A549 (cell line): ENCODE data around the gene CLIC4. TPM values are rescaled to one million over a fixed set of nuclear protein-coding genes. Genes with fewer than 3 reads are reported as not detected.
"Not testable (repeated sequence)": the region's sequence is repeated elsewhere in the genome, so short reads cannot be mapped to it uniquely, and the experiment has no call there.

Experiments used
- ATAC-seq, 2 experiments: fragments of 200-7000 bp in 1 of 2; fragments of >200 bp in 1 of 2; cut with Nextera tagmentation in 1 of 2; cut with Tn5 transposase in 1 of 2; 3 replicates each; pipeline versions ENCODE4 v1.8.0 to v1.9.1; 2018 to 2020; ENCODE audit warnings: mild to moderate bottlenecking in 1 of 2, moderate library complexity in 1 of 2
- CTCF ChIA-PET: fragments of 300-600 bp; sonication (Branson Sonifier 250); formaldehyde crosslinking; extraction: SDS; loops from one replicate; lab custom pipeline; 2021; ENCODE audit warnings: antibody characterized with exemption, inconsistent platforms; lab: Yijun Ruan, JAX
- POLR2A ChIA-PET: fragments of 350-600 bp; formaldehyde crosslinking; extraction: SDS; loops from one replicate; lab custom pipeline; 2021; ENCODE audit warnings: antibody characterized with exemption, inconsistent platforms; lab: Yijun Ruan, JAX
- DNase-seq, 2 experiments: peaks; one replicate each; pipeline versions ENCODE4 v3.0.0 to v3.0.0-alpha.2; 2011 to 2016; ENCODE audit warnings: low read depth in 1 of 2, low spot score in 1 of 2
- FAIRE-seq: peaks from 2 replicates; lab custom pipeline; 2011; peaks lifted over from hg19 to GRCh38; lab: Jason Lieb, UNC
- H3K27ac ChIP-seq, 2 experiments: fragments of >200 bp; sonication (Bioruptor Twin); formaldehyde crosslinking; 3 replicates each; pipeline ENCODE4 v1.5.1; 2016 to 2017
- H3K4me1 ChIP-seq: fragments of >200 bp; sonication (Bioruptor Twin); formaldehyde crosslinking; 3 replicates; pipeline ENCODE4 v1.6.1; 2016
- H3K4me2 ChIP-seq: fragments of >200 bp; sonication (Bioruptor Twin); formaldehyde crosslinking; 3 replicates; pipeline ENCODE4 v1.6.1; 2016
- H3K4me3 ChIP-seq: fragments of >200 bp; sonication (Bioruptor Twin); formaldehyde crosslinking; 3 replicates; pipeline ENCODE4 v1.5.1; 2016
- H3K9me3 ChIP-seq: fragments of >200 bp; sonication (Bioruptor Twin); formaldehyde crosslinking; 3 replicates; pipeline ENCODE4 v1.6.1; 2016
- ATOH8 ChIP-seq: fragments of 250-450 bp; sonication (Bioruptor Pico); IDR thresholded peaks from 2 replicates; pipeline ENCODE4 v1.5.0; 2020; ENCODE audit warnings: low read depth, mild to moderate bottlenecking, moderate library complexity
- E2F6 ChIP-seq: IDR thresholded peaks from 2 replicates; pipeline ENCODE4 v1.6.1; 2012; ENCODE audit warnings: low read depth, borderline replicate concordance
- ESRRA ChIP-seq: fragments of 150-350 bp; IDR thresholded peaks from 2 replicates; pipeline ENCODE4 v1.6.1; 2014; ENCODE audit warnings: mild to moderate bottlenecking, low read length, borderline replicate concordance
- HDAC2 ChIP-seq: fragments of 200-600 bp; sonication (generic); IDR thresholded peaks from 2 replicates; pipeline ENCODE4 v1.6.1; 2016
- HEYL ChIP-seq: fragments of 250-450 bp; sonication (Bioruptor Pico); IDR thresholded peaks from 2 replicates; pipeline ENCODE4 v1.8.0; 2021; ENCODE audit warnings: mild to moderate bottlenecking, moderate library complexity
- PHF8 ChIP-seq: fragments of 200-600 bp; sonication (generic); IDR thresholded peaks from 2 replicates; pipeline ENCODE4 v1.6.1; 2016; ENCODE audit warnings: low read depth, mild to moderate bottlenecking, antibody characterized with exemption, moderate library complexity, borderline replicate concordance
- SREBF2 ChIP-seq: fragments of 450-650 bp; IDR thresholded peaks from 2 replicates; pipeline ENCODE4 v1.6.1; 2014; ENCODE audit warnings: mild to moderate bottlenecking, moderate library complexity
- ZNF302 ChIP-seq: fragments of 250-450 bp; sonication (Bioruptor Pico); IDR thresholded peaks from 2 replicates; pipeline ENCODE4 v1.9.0; 2021; ENCODE audit warnings: inconsistent platforms, mild to moderate bottlenecking, moderate library complexity
- ZSCAN20 ChIP-seq: fragments of 250-450 bp; sonication (Bioruptor Pico); IDR thresholded peaks from 2 replicates; pipeline ENCODE4 v1.8.0; 2022; ENCODE audit warnings: mild to moderate bottlenecking, moderate library complexity
- WGBS: methylation state at CpG from one replicate; pipeline ENCODE4 v1.1.6; 2017; ENCODE audit errors: missing lambda C conversion rate; 5-methylcytosine and 5-hydroxymethylcytosine counted together
- polyA plus RNA-seq, 4 experiments: library from polyadenylated mRNA; depleted of rRNA in 3 of 4; stranded (reverse); fragments of >200 nt; fragmentation: RNase III in 1 of 4; extraction: RNeasy Plus Mini Kit Qiagen cat#74134 plus additional on column Dnase treatment in 1 of 4; gene quantifications; 2 replicates in 3 of 4; 3 replicates in 1 of 4; pipeline ENCODE4 v1.2.3, GENCODE V29; 2011 to 2017
- TF ChIP-seq, protein P1 (sequence below): fragments of 450-650 bp; IDR thresholded peaks from 2 replicates; pipeline ENCODE4 v1.6.1; 2014; ENCODE audit warnings: antibody characterized with exemption
- TF ChIP-seq, protein P2 (sequence below): fragments of >200 bp; sonication (Bioruptor Twin); formaldehyde crosslinking; IDR thresholded peaks from 3 replicates; pipeline ENCODE4 v1.5.1; 2016

CLIC4 gene
- polyA plus RNA-seq, 2 of the 4 experiments (the other 2 are of a cell fraction): 52.1 to 97.4 TPM

DNA sequence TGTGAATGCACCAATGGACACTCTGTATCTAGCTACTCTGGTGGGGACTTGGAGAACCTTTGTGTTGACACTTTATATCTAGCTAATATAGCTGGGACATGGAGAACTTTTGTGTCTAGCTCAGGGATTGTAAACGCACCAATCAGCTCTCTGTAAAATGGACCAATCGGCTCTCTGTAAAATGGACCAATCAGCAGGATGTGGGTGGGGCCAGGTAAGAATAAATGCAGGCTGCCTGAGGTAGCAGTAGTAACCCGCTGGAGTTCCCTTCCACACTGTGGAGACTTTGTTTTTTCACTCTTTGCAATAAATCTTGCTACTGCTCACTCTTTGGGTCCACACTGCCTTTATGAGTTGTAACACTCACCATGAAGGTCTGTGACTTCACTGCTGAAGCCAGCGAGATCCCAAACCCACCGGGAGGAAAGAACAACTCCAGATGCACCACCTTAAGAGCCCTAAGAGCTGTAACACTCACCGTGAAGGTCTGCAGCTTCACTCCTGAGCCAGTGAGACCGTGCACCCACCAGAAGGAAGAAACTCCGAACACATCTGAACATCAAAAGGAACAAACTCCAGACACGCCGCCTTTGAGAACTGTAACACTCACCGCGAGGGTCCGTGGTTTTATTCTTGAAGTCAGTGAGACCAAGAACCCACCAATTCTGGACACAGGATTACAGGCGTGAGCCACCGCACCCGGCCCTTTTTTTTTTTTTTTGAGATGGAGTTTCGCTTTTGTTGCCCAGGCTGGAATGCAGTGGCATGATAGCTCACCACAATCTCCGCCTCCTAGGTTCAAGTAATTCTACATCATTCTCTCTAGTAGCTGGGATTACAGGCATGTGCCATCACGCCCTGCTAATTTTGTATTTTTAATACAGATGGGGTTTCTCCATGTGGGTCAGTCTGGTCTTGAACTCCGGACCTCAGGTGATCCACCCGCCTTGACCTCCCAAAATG lies 22.9 kb upstream of the CLIC4 start:
- H3K27ac ChIP-seq, ATAC-seq, POLR2A ChIA-PET, H3K4me2 ChIP-seq, FAIRE-seq, H3K4me3 ChIP-seq, H3K9me3 ChIP-seq, DNase-seq: not testable (repeated sequence)
- CTCF ChIA-PET: interaction anchor here (1.1 to 3.8 kb wide), 4 partner anchors 23 to 125 kb away, joined by 3 to 22 read pairs (median 4); partner anchors contain the start of gene CLIC4
- peaks cover 15% of the 10 kb centered on the region for H3K4me1 ChIP-seq
- 87% methylated on average over 20 of the region's 21 CpGs for WGBS

- H3K4me3 ChIP-seq: peak overlapping the region; percentile 26
- POLR2A ChIA-PET: interaction anchor here (1.1 to 2.0 kb wide), 2 partner anchors 19 to 20 kb away, joined by 6 read pairs; partner anchors contain the start of gene CLIC4
Measured at GRCh38 chr1:24724345-24725208, 20.7 kb upstream of the CLIC4 start.

GRCh38 chr1:24725209-24725651 lies 20.0 kb upstream of the CLIC4 start:
- Histone ChIP-seq H3K4me2 (peak overlapping the region; percentile 71), H3K4me1 (peaks cover 20% of the 10 kb centered on the region), H3K4me3 (no peak overlapping the region), H3K27ac (peak overlapping the region; percentile 59 to 78; a peak in 5 of 6 replicates), H3K9me3 (no peaks in the 10 kb centered on the region)
- CTCF ChIA-PET: interaction anchor here (1.2 to 3.8 kb wide), 4 partner anchors 20 to 105 kb away, joined by 4 to 22 read pairs (median 4); partner anchors contain the start of gene CLIC4
- peak; percentile 15 to 37; a peak in 2 of 6 replicates for ATAC-seq
- POLR2A ChIA-PET: interaction anchor here (2.0 kb wide), 1 partner anchor 20 kb away, joined by 6 read pairs; the partner anchor contains the start of gene CLIC4
- TF ChIP-seq HEYL (CRISPR knock-in tag) (no peak), HDAC2 (no peak)
- no peak for FAIRE-seq
- 39% methylated on average over 3 of the region's 5 CpGs for WGBS
- no peak for DNase-seq

More at GRCh38 chr1:24724345-24725208, 20.7 kb upstream of the CLIC4 start:
- CTCF ChIA-PET: interaction anchor here (1.2 to 3.8 kb wide), 4 partner anchors 21 to 106 kb away, joined by 4 to 22 read pairs (median 4); partner anchors contain the start of gene CLIC4
- Histone ChIP-seq H3K9me3 (no peaks in the 10 kb centered on the region), H3K4me1 (peaks cover 20% of the 10 kb centered on the region), H3K27ac (peak overlapping the region; percentile 59 to 78), H3K4me2 (peak overlapping the region; percentile 71)
- peak; percentile 85 to 87 for DNase-seq
- FAIRE-seq: no peak
- TF ChIP-seq, protein P1, sequence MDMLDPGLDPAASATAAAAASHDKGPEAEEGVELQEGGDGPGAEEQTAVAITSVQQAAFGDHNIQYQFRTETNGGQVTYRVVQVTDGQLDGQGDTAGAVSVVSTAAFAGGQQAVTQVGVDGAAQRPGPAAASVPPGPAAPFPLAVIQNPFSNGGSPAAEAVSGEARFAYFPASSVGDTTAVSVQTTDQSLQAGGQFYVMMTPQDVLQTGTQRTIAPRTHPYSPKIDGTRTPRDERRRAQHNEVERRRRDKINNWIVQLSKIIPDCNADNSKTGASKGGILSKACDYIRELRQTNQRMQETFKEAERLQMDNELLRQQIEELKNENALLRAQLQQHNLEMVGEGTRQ: peak; percentile 77
- TF ChIP-seq ATOH8 (CRISPR knock-in tag): no peak
- WGBS: 36% methylated on average over 8 of the region's 13 CpGs
- peak; percentile 89 to 94 for ATAC-seq

DNA sequence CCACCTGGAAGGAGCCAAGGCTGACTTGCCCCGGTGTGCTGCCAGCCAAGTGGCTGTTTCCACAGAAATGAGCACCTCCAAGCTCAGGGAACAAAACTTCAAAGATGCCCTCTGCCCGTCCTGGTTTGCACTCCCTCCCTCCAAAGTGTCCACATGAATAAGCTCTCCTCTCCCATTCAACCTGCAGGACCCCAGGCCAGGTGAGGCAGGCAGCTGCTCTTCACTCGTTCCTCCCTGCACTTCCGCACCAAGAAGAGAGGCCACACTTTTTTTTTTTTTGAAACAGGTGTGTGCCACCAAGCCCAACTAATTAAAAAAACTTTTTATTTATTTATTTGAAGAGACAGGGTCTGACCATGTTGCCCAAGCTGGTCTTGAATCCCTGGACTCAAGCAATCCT lies 18.5 kb upstream of the CLIC4 start:
- POLR2A ChIA-PET: interaction anchor here (1.3 kb wide), 1 partner anchor 21 kb away, joined by 4 read pairs; no protein-coding TSS in a partner anchor
- Histone ChIP-seq H3K27ac (no peak overlapping the region), H3K4me1 (peaks cover 20% of the 10 kb centered on the region)
- ATAC-seq: no peak
- TF ChIP-seq ESRRA: no peak
- TF ChIP-seq E2F6: no peak
- no peak for TF ChIP-seq PHF8
- no peak for TF ChIP-seq SREBF2
- TF ChIP-seq ZSCAN20 (CRISPR knock-in tag): no peak
- TF ChIP-seq, protein P2, sequence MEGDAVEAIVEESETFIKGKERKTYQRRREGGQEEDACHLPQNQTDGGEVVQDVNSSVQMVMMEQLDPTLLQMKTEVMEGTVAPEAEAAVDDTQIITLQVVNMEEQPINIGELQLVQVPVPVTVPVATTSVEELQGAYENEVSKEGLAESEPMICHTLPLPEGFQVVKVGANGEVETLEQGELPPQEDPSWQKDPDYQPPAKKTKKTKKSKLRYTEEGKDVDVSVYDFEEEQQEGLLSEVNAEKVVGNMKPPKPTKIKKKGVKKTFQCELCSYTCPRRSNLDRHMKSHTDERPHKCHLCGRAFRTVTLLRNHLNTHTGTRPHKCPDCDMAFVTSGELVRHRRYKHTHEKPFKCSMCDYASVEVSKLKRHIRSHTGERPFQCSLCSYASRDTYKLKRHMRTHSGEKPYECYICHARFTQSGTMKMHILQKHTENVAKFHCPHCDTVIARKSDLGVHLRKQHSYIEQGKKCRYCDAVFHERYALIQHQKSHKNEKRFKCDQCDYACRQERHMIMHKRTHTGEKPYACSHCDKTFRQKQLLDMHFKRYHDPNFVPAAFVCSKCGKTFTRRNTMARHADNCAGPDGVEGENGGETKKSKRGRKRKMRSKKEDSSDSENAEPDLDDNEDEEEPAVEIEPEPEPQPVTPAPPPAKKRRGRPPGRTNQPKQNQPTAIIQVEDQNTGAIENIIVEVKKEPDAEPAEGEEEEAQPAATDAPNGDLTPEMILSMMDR: no peak
- no peak for TF ChIP-seq ZNF302 (CRISPR knock-in tag)
- TF ChIP-seq, all 56 proteins: peak for 0
- CTCF ChIA-PET: interaction anchor here (2.0 kb wide), 1 partner anchor 14 kb away, joined by 6 read pairs; no protein-coding TSS in a partner anchor
- WGBS: 93% methylated on average over 4 of the region's 4 CpGs
- no peak for FAIRE-seq
- DNase-seq: no peak
- no peaks in the 10 kb centered on the region for H3K9me3 ChIP-seq
- no peak overlapping the region for H3K4me3 ChIP-seq
- no peak overlapping the region for H3K4me2 ChIP-seq
